Stimulated activated CD8-positive, alpha-beta memory T cell treated with anti-CD3 and anti-CD28 coated beads, Interleukin-4, amount 100 ng/mL, for 1 hour (primary cell): ENCODE results near the gene PLXDC1.
"Not testable (repeated sequence)": the region's sequence is repeated elsewhere in the genome, so short reads cannot be mapped to it uniquely, and the experiment has no call there.

Experiments used
- DNase-seq, 2 donors: peaks; one replicate each; pipeline ENCODE4 v3.0.0-alpha.2; 2020; ENCODE audit warnings: low read depth in 2 of 2, low spot score in 1 of 2

Gene PLXDC1

DNA sequence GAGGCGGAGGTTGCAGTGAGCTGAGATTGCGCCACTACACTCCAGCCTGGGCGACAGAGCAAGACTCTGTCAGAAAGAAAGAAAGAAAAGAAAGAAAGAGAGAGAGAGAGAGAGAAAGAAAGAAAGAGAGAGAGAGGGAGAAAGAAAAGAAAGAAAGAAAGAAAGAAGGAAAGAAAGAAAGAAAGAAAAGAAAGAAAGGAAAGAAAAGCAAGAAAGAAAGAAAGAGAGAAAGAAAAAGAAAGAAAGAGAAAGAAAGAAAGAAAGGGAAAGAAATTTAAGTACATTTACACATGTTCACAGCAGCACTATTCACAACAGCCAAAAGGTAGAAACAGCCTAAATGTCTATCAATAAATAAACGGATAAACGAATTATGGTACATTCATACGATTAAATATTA is 21.9 kb downstream of the PLXDC1 start:
- not testable (repeated sequence) for DNase-seq

DNA sequence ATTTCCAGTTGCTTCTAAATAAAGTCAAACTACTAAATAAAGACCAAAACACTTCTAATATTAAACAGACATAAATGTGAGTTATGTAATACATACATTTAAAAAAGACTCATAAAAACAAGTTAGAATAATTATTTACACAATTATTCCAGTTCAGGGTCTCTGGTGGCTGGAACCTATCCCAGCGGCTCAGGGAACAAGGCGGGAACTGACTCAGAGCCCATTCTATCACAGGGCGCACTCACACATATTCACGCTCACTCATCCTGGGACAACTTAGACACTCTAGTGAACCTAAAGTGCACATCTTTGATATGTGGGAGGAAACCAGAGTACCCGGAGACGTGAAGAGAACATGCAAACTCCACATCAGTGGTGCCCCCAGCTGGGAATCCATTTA is 25.0 kb downstream of the PLXDC1 start:
- no peak for DNase-seq

DNA sequence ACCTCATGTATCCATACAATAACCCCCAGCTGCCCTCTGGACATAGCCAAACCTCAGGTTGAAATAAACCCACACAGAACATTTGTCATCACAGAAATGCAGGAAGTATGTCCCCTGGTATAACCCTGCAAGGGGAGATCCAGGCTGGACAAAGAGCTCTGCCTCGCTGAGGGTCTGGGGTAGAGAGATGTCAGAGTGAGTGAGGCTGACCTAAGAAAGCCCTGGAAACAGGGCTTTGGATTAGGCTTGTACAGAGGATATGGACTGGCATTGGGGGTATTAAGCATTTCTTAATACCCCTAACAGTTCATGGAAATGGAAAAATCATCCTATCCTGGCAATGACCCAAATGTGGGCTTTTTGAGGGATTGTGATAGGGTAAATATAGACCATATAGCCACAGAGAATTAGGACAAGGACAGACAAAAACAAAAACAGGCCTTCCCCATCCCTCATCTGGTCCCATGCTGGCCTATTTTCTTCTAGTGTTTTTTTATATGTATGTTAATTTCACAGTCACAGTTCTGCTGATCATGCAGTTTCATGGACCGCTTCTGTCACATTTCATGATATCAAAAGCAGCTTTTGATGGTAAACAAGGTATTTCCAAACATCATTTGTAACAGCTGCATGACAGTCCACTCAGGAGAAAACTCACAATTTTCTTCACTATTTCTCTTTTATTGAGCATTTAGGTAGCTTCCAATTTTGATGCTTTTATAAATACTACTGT is 26.1 kb downstream of the PLXDC1 start:
- DNase-seq = no peak

DNA sequence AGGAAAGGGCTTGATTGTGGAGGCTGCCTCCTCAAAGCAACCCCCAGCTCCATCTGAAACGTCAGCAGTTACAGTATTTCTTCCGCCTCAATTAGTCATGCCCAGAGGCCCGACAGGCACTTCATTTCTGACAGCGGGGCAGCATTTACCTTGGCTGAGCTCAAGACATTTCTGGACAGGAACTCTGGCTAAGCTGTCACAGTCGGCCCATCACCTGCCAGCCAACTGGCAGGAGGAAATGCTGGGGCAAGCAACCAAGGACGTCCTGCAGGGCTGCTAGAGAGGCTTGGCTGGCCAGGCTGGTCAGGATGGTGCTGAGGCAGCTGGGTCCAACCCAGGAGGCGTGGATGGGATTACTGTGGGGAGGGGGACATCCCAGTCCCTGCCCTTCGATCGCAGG is 27.8 kb downstream of the PLXDC1 start:
- no peak for DNase-seq

DNA sequence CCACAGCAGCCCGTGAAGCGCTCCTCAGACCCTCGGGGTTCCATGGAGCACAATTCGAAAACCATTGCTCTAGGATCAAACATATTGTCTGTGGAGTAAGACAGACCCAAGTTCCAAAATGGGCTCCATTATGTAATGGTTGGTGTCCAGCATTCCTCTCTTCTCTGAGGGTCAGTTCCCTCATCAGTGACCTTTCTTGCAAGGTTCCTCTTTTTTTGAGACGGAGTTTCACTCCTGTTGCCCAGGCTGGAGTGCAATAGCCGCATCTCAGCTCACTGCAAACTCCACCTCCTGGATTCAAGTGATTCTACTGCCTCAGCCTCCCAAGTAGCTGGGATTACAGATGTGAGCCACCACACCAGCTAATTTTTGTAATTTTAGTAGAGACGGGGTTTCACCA is 28.4 kb downstream of the PLXDC1 start:
- no peak for DNase-seq

DNA sequence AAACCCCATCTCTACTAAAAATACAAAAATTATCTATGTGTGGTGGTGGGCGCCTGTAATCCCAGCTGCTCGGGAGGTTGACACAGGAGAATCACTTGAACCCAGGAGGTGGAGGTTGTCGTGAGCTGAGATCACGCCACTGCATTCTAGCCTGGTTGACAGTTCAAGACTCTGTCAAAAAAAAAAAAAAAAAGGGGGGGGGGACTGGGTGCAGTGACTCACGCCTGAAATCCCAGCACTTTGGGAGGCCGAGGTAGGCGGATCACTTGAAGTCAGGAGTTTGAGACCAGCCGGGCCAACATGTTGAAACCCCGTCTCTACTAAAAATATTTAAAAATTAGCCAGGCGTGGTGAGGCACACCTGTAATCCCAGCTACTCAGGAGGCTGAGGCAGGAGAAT is 29.5 kb downstream of the PLXDC1 start:
- DNase-seq = not testable (repeated sequence)

DNA sequence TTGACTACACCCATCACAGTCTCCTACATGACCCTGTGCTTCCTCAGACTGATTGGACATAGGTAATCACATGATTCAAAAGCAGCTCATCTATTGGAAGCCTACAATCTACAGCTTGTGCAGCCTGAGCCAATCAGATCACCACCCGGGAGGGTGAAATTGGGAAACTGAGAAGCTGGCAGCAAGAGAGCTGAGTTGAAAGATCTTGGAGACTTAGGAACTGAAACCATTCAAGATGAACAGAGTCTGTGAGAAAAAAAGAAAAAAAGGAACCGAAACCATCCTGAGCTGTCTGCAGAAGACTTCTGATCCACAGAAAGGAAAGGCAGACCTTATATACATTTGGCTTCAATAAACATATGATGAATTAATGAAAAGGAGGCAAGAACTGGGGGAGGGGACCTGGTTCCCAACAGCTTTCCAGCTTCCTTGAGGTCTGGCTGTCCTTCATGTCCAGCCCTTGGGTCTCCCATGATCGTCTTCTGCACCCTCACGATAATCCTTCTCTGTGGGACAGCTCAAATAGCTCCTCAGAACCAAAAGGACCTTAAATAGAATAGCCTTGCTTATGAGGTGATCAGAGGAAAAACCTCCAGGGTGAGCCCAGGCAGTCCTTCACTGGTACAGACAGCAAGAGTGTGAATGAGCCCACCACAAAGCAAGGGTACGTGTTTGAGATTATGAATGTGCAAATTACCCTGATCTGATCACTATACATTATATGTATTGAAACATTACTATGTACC is 32.6 kb downstream of the PLXDC1 start:
- DNase-seq = no peak

DNA sequence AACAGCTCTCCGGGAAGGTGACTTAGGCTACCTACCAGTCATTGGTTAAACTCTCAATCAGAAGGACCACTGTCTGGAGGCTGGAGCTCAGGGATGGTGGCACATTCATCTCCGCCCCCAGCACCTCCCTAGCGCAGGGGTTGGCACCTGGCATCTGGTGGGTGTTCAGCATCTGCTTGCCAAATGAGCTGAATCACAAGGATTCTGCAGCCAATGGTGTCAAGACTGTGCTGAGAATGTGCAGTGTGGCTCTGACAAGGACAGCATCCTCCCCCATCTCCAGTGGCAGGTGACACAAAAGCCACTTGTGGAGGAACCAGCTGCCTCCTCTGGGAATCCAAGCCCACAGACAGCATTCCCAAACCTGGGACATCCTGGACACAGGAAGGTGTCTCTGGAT is 35.2 kb downstream of the PLXDC1 start:
- no peak for DNase-seq

DNA sequence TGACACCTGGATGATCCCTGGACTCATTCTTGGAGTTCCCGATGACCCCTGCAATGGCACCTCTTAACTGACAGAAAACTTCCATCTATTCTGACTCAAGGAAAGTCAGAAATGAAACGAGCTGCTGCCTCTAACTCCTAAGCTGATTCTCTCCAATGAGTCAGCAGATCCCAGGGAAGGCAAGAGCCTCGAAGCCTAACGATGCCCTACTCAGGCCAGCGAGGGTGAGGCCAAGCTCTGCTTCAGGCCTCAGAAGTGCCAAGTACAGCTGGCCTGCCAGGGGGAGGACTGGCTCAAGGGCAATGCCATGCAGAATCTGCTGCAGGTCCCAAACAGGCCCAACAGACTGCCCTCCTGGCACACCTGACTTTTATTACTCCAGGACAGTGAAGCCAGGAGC is 36.3 kb downstream of the PLXDC1 start:
- no peak for DNase-seq

DNA sequence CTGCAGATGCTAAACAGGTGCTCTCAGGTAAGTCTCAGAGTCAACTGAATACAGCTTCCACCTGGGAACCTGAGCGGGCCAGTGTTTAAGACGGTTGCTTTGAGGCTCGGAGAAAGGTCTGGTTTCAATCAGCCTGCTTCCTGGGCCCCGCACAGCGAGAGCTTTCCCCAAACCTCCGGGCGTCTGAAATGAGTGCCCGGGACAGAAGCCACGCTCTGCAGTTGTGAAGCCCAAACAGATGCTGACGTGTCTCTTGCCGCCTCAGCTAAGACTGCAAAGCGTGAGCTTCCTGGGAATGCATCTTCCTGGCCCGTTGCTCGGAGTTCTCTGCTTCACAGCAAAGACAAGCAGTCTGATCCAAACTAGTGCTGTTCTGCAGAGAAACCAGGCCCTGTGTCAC is 36.7 kb downstream of the PLXDC1 start:
- DNase-seq = no peak

DNA sequence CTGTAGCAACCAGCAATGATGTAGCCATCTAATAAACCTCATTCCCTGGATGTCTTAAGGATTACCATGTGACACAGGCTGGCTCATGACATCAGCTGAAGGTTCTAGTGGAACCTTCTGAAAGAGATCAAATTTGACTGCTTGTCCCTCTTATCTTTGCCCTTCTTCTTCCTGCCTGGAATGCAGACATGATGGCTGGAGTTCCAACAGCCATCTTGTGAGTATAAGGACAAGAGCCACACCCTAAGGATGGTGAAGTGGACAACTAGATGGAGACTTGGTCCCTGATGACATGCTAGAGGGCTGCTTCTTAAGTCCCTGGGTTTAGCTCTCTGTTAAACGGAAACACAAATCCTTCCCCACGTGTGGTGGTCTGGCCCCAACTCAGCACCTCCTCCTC is 37.6 kb downstream of the PLXDC1 start:
- no peak for DNase-seq

DNA sequence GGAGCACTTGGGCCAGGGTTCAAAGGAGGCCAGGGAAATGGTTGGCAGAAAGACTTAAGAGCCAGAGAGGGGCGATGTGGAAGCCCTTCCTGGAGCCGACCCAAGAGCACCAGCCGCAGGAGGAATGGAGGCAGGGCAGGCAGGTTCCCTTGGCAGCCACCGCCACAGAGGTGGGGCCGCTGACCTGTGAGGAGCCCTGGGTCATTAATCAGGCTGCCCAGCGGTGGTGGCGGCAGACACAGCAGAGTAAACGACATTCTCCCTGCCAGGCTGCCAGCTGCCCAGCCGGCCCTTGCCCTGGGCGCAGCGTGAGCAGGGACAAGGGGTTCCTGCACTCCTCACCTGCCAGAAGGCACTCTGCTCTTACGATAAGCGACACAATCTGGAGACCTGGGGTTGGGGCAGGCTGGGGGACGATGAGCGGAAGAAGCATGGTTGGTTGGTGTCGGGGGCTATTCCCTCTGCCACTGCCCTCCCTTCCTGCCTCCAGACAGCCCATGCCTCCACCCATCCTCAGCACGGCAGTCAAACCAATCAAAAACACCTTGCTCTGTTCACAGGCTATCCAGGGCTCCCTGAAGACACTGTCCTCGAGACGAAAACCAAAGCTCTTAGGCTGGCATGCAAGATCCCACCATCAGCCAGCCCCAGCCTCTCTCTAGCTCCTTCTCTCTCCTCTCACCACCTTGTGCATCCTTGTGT is 40.9 kb downstream of the PLXDC1 start:
- no peak for DNase-seq

DNA sequence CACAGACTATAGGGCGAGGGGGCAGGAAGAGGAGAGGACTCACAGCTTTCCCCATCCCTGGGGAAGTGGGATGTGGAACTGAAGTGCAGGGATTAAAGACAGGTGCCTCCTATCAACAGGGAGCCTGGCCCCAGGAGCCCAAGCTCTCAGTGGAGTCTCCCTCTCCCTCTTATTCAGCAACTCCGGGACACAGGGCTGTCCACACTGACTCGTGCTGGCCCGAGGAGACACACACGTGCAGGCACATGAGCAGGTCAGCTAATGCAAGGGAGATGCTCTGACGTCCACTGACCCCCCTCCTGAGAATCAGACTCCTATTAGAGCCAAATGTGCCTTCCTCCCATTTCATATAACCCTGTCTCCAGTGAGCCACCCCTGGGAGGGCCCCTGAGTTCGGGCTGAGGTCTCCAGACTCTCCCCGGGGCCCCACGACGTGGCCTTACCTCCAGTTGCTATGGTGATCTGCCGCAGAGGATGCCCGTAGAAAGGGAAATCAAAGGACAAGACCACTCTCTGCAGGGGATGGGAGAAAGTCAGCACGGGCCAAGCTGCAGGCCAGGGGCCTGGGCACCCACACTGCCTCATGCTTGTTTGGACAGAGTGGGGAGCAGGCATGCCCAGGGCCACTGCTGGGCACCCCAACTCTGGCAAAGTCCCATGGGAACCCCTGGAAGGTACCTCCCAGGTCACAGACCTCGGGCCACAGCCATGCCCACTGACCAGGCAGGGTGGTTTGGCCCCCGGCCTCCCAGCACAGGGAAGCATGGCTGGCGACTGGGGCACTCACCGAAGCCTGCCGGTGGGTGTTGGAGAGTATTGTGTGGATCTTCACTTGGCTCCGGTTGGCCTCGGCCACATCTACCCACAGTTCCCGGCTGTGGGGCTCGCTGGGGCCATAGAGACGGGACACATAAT is 42.7 kb downstream of the PLXDC1 start:
- no peak for DNase-seq

DNA sequence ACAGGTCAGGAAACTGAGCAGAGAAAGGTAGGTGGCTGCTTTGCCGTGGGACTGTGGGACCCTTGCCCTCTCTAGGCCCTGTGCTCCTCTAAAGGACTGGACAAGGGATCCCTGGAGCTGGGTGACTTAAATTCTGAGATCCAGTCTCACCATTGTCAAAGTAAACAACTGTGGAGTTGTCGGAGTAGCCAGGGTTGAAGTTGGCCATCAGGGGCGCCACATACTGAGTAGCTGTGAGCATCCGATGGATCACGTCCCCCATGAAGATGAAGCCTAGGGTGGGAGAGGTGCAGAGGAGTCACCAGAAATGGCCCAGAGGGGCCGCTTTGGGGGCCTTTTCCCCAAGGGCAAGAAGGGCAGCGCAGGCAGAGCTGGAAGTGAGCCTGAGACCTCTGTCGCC is 43.5 kb downstream of the PLXDC1 start:
- no peak for DNase-seq

DNA sequence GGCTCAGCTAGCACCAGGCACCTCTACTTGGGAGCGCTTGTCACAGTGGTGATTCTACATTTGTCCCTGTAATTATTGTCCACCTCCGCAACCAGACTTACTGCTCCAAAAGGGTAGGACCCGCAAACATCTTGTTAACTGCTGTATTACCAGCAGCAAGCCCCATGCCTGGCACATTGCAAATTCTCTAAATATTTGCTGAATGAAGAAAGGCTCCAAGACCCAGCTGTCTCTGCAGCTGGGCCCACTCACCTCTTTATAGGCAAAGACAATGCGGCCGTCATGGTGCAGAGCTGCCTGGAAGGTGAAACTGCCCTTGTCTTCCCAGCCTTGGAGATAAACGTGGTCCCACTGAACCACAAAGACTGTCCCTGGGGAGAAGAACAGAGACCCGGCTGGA is 44.3 kb downstream of the PLXDC1 start:
- DNase-seq = no peak

DNA sequence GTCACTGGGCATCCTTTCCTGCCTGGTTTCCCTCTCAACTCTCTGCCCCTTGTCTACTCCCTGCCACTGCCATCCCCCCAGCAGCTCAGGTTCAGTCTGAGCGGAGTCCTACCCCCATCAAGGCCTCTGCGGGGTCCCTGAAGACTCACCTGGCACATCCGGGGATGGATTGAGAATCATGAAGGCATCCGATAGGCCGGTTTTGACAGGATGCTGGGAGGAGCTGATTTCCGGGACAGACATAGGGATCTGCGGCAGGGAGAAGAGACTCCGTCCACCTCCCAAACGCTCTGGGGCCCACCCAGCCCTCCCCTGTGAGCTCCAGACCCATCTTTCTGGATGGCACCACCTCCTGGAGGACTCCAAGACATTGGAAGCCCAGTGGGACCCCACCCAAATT is 45.7 kb downstream of the PLXDC1 start:
- DNase-seq = no peak

DNA sequence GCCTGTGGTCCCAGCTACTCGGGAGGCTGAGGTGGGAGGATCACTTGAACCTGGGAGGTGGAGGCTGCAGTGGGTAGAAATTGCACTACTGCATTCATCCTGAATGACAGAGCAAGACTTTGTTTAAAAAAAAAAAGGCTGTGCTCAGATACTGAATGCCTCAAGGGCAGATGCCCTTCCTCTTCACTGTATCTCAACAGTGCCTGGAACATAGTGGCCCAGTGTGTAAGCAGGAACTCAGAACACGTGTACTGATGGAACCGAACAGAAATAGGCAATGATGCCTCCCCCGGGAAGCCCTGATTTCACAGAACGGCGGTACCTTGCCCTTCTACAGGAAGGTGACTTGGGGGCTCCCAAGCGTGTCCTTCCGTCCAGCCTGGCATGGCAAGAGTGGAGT is 46.8 kb downstream of the PLXDC1 start:
- no peak for DNase-seq

DNA sequence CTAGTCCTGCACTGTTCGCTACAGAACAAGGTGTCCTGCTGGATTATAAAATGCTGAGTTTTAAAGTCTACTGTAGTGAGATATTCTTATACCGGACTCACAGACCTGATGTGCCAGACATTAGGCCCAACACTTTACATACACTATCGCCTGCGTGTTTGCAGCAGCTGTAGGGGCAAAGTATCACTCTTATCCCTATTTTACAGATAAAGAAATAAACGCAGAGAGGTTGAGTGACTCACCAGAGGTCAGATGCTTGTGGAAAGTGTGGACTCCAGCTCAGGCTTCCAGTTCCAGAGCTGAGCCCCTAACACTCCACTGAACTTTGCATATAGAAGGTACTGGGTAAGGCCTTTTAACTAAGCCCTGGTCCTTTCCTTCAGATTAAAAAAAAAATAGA is 47.4 kb downstream of the PLXDC1 start:
- DNase-seq = no peak

DNA sequence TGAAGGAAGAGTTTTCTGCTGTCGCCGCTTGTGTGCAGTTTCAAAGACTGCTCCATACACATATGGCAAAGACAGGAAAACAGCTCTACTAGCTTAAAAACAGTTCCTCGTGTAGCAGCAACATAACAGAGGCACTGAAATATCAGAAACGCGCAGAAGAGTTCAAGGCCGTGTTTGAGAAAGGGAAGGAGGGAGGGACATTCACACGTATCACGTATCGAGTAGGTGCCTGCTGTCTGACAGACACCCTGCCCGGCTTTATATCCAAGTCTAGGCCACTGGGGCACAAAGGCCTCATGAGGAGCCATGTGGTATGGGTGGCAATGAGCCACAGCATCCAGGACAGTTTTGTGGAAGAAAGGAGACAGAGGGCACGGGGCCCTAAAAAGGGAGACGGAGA is 50.3 kb downstream of the PLXDC1 start:
- DNase-seq = no peak

DNA sequence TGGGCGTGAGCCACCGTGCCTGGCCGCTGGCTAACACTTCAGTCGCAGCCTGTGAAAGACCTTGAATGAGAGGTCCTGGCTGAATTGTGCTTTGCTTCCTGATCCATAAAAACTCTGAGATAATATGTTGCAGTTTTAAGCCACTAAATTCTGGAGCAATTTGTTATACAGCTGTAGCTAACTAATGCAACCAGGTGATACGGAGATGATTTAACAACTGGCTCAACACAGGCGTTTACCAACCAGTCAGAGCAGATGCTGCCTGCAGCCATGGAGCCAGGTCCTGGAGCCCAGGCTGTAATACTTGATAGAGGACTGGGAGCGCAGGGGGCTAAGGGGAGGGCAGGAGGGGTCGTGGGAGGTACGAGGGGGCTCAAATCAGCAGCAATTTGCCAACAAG is 50.9 kb downstream of the PLXDC1 start:
- no peak for DNase-seq

DNA sequence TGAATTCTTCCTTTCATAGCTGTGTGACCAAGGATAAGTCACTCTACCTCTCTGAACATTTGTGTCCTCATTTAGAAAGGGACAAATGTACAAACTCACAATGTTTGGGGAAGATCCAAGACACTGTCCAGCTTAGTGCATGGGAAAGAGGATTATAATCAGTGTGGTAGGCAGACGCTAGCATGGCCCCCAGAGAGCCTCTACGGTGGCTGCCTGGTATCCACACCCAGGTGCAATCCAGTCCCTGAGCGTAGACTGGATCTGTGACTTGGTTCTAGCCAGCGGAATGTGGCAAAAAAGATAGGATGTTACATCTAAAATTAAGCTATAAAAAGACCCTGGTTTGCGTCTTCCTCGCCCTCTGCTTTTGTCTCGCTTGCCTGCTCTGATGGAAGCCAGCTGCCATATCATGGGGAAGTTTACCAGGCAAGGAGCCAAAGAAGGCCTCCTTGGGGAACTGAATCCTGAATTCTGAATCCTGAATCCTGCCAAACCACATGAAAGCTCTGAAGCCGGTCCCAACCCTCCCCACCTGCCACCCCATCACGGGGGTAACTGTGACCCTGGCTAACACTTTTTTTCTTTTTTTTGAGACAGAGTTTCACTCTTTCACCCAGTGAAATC is 51.7 kb downstream of the PLXDC1 start:
- DNase-seq = no peak
